Right lobe of liver (tissue), 6 donors: ENCODE measurements around the gene C22orf31. TPM values are rescaled to one million over a fixed set of nuclear protein-coding genes. Genes with fewer than 3 reads are reported as not detected.

Source experiments
- ATAC-seq, 4 donors: fragments of 200-7000 bp; cut with Tn5 transposase; one replicate each; pipeline ENCODE4 v1.9.1; 2020; ENCODE audit warnings: mild to moderate bottlenecking in 4 of 4, moderate library complexity in 4 of 4
- DNase-seq, 3 donors: peaks; one replicate each; pipeline ENCODE4 v3.0.0-alpha.2; 2020
- H3K27ac ChIP-seq, 3 donors: fragments of 200-600 bp; one replicate each; pipeline ENCODE4 v1.8.0; 2022
- H3K27me3 ChIP-seq, 2 donors: fragments of 200-600 bp; one replicate each; pipeline ENCODE4 v1.8.0; 2022
- H3K36me3 ChIP-seq, 4 donors: fragments of 200-600 bp; sonication (generic) in 1 of 4; one replicate each; pipeline versions ENCODE4 v1.5.1 to v1.8.0; 2017 to 2022; ENCODE audit warnings: control low read depth in 1 of 4
- H3K4me1 ChIP-seq, 4 donors: fragments of 200-600 bp; sonication (generic) in 1 of 4; one replicate each; pipeline versions ENCODE4 v1.5.1 to v1.8.0; 2017 to 2022; ENCODE audit warnings: control low read depth in 1 of 4
- H3K4me3 ChIP-seq, 3 donors: fragments of 200-600 bp; one replicate each; pipeline ENCODE4 v1.8.0; 2022
- H3K9me3 ChIP-seq, 4 donors: fragments of 200-600 bp; sonication (generic) in 1 of 4; one replicate each; pipeline versions ENCODE4 v1.5.1 to v1.8.0; 2017 to 2022; ENCODE audit warnings: control low read depth in 1 of 4
- POLR2A ChIP-seq: fragments of 450-650 bp; IDR thresholded peaks from one replicate; pipeline ENCODE4 v1.6.1; 2017; ENCODE audit warnings: antibody characterized with exemption, mild to moderate bottlenecking
- WGBS: methylation state at CpG from one replicate; pipeline ENCODE4 v1.1.6; 2018; ENCODE audit warnings: low coverage, low lambda C conversion rate; ENCODE audit not compliant: insufficient coverage; ENCODE audit errors: missing lambda C conversion rate; 5-methylcytosine and 5-hydroxymethylcytosine counted together
- intact Hi-C, 2 donors: fragments of 100-400 bp; cut with DNase I; formaldehyde crosslinking; loops; one replicate each; pipeline versions ENCODE4 v1.11.2 to v1.14.1; 2022
- total RNA-seq, 6 experiments: library from RNA; depleted of rRNA in 2 of 6; stranded (reverse); fragments of >200 nt in 2 of 6; fragmentation: NEBNext Ultra II Directional in 3 of 6; extraction: Animal tissue kit (Norgen Biotek cat#: 25700) in 3 of 6; gene quantifications; one replicate each; pipeline versions ENCODE4 v1.1.0 to v1.2.4, GENCODE V29; 2016 to 2023
- TF ChIP-seq, protein P1 (sequence below), 4 donors: fragments of 200-600 bp in 3 of 4; fragments of 450-650 bp in 1 of 4; IDR thresholded peaks; one replicate each; pipeline versions ENCODE4 v1.5.1 to v1.8.0; 2016 to 2022; ENCODE audit warnings: antibody characterized with exemption in 4 of 4, mild to moderate bottlenecking in 2 of 4
- donor health status: DM: no; HTN: yes; CAD: no.
- donor health status: DM: no; HTN: no; CAD: no.
- donor health status: DM: no; HTN: no; CAD: no.
- donor health status: DM: no; HTN: yes; CAD: no.
- donor health status: DM: no; HTN: yes; CAD: no.

Gene C22orf31
- total RNA-seq, 6 experiments from 2014 or later: not detected

DNA sequence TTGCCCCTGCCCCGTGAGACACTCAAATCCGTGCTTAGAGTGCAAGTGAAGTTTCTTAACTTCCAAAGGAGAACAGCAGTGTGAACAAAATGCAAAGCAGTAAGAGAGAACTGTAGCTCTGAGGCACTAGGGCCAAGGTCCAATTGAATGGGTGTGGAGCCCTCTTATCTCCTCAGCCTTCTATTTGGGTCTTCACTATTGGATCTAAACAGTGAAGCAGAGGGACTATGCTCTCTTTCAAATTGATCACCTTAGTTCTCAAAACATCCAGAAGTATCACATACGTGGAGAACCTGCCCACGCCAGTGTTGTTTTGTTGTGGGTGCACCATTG, 49.6 kb downstream of the C22orf31 start:
- Histone ChIP-seq H3K9me3 (no peaks in the 10 kb centered on the region), H3K4me3 (no peak overlapping the region), H3K27me3 (no peaks in the 10 kb centered on the region), H3K4me1 (peaks cover 0 to 25% (median 4%) of the 10 kb centered on the region in 4 donors), H3K27ac (no peak overlapping the region), H3K36me3 (no peaks in the 10 kb centered on the region)
- ATAC-seq (no peak), DNase-seq (no peak)
- WGBS: 17% methylated on average over 1 of the region's 4 CpGs
- TF ChIP-seq, protein P1, sequence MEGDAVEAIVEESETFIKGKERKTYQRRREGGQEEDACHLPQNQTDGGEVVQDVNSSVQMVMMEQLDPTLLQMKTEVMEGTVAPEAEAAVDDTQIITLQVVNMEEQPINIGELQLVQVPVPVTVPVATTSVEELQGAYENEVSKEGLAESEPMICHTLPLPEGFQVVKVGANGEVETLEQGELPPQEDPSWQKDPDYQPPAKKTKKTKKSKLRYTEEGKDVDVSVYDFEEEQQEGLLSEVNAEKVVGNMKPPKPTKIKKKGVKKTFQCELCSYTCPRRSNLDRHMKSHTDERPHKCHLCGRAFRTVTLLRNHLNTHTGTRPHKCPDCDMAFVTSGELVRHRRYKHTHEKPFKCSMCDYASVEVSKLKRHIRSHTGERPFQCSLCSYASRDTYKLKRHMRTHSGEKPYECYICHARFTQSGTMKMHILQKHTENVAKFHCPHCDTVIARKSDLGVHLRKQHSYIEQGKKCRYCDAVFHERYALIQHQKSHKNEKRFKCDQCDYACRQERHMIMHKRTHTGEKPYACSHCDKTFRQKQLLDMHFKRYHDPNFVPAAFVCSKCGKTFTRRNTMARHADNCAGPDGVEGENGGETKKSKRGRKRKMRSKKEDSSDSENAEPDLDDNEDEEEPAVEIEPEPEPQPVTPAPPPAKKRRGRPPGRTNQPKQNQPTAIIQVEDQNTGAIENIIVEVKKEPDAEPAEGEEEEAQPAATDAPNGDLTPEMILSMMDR (IDR thresholded peaks at IDR 0.05): no peak
- no peak for TF ChIP-seq POLR2A
- intact Hi-C loops: no loop called here

DNA sequence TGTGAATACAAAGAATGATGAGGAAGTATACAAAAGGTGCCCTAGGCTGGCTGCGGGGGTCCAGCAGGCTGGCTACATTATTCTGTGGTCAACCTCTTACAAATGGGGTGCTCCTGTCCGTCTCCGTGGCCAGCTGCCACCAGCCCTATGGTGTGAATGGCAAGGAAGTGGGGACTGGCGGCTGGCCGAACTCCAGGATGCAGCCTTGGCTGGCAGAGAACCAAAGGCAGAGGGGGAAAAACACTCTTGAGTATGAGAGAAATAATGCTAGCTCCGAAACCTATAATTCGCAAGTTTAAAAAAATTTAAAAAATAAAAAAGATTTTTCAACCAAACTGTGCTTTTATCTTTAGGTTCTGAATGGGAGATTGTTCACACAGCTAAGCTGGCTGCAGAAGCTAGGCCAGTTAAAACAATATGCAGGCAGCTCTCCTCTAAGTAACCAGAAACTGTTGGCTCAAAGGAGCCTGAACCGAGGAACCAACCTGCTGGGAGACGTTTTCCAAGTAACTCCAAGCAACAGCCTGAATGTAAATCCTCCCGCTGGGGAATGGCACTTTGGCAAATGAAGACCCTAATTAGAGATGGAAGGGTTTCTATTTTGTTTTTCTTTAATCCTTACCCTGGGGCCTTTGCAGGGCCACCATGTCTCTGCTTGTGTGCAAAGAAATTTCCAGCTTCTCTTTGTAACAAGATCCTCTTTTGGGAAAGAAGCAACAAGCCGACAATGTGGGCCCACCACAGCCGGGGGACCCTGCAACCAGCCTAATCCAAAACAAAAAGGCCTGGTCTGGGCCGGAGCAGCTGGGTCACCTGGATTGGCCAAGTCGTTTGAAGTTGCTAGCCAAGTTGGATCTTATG, 50.2 kb downstream of the C22orf31 start:
- H3K4me1 ChIP-seq: peaks cover 0 to 19% (median 3%) of the 10 kb centered on the region in 4 donors
- H3K36me3 ChIP-seq: no peaks in the 10 kb centered on the region
- no peak for TF ChIP-seq POLR2A
- TF ChIP-seq, protein P1 (IDR thresholded peaks at IDR 0.05): no peak
- H3K27me3 ChIP-seq: no peaks in the 10 kb centered on the region
- DNase-seq: no peak
- WGBS: 71% methylated on average over 11 of the region's 14 CpGs
- intact Hi-C loops: no loop called here
- no peak overlapping the region for H3K27ac ChIP-seq
- no peak for ATAC-seq
- H3K4me3 ChIP-seq: no peak overlapping the region
- H3K9me3 ChIP-seq: no peaks in the 10 kb centered on the region

- intact Hi-C loops: no loop called here
- no peak for ATAC-seq
- Histone ChIP-seq H3K9me3 (no peaks in the 10 kb centered on the region), H3K4me1 (peaks cover 0 to 15% (median 6%) of the 10 kb centered on the region in 4 donors), H3K4me3 (no peak overlapping the region), H3K27ac (no peak overlapping the region), H3K36me3 (no peaks in the 10 kb centered on the region), H3K27me3 (no peaks in the 10 kb centered on the region)
- WGBS: 82% methylated on average over 5 of the region's 5 CpGs
- TF ChIP-seq, protein P1 (IDR thresholded peaks at IDR 0.05): no peak
- TF ChIP-seq POLR2A: no peak
- DNase-seq: no peak
These were observed 52.5 kb downstream of the C22orf31 start for GRCh38 chr22:29009148-29009547.

Other genes with a start within 250 kb of the C22orf31 start
- gene ZNRF3, start 178.3 kb downstream of the C22orf31 start, total RNA-seq: 1 to 10 TPM; 5.8 to 9.2 (median 6.9) TPM
- 1 to 10 TPM; 1.7 to 6.7 (median 3.0) TPM for gene KREMEN1, start 11.2 kb upstream of the C22orf31 start, total RNA-seq
- gene EMID1, start 144.1 kb upstream of the C22orf31 start, total RNA-seq: 1 to 10 TPM; 1.1 to 2.7 (median 1.5) TPM
- 10 to 100 TPM in 5 of 6 experiments, 1 to 10 TPM in 1; 9.7 to 35.3 (median 14.7) TPM for gene RHBDD3, start 206.2 kb upstream of the C22orf31 start, total RNA-seq
- 100 to 1,000 TPM in 3 of 6 experiments, 10 to 100 TPM in 3; 75.0 to 112 (median 98.2) TPM for gene EWSR1, start 206.4 kb upstream of the C22orf31 start, total RNA-seq
- 10 to 100 TPM in 4 of 6 experiments, 1 to 10 TPM in 2; 8.9 to 15.8 (median 11.5) TPM for gene GAS2L1, start 244.8 kb upstream of the C22orf31 start, total RNA-seq